ENCODE data around the gene FBXO30. TPM values are rescaled to one million over a fixed set of nuclear protein-coding genes. Genes with fewer than 3 reads are reported as not detected.

Gene FBXO30
- total and polyA plus RNA-seq, 4 donors = 0.90 to 15.5 (median 3.5) TPM

DNA sequence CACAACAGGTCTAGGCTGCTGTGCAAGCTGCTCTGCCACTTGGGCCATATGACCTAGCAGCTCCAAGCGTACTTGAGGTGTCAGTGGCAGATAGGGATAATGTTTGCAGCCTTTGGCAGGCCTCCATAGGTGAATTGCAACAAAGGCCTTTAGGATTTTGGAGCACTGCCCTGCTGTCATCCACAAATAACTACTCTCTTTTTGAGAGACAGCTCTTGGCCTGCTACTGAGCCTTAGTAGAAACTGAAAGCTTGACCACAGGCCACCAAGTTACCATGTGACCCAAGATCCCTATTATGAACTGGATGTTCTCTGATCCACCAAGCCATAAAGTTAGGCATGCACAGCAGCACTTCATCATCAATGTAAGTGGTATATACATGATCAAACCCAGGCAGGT lies 29.9 kb downstream of the FBXO30 start:
- no peak overlapping the region for H3K9ac ChIP-seq (ENCODE audit: low read depth in 1 of 2, low read length in 2 of 2)
- H3K27ac ChIP-seq (ENCODE audit: low read depth in 1 of 2, low read length in 2 of 2) = no peak overlapping the region
- H3K27me3 ChIP-seq (ENCODE audit: control insufficient read depth in 4 of 4, insufficient read depth in 4 of 4, low read length in 3 of 4) = no peaks in the 10 kb centered on the region
- H3K4me3 ChIP-seq (ENCODE audit: low read depth in 1 of 3, low read length in 3 of 3) = no peak overlapping the region
- WGBS = 80% methylated on average over 1 of the region's 1 CpG
- H3K4me1 ChIP-seq (ENCODE audit: control insufficient read depth in 4 of 4, insufficient read depth in 4 of 4, low read length in 3 of 4) = no peaks in the 10 kb centered on the region
- DNase-seq (ENCODE audit: low spot score) = no peak
- H3K36me3 ChIP-seq (ENCODE audit: control insufficient read depth in 4 of 4, insufficient read depth in 3 of 4, low read depth in 1 of 4, low read length in 3 of 4) = no peaks in the 10 kb centered on the region
- TF ChIP-seq HNF4G (IDR thresholded peaks at IDR 0.05) (no peak), GABPA (IDR thresholded peaks at IDR 0.05 in 1 of 2, conservative IDR thresholded peaks at IDR 0.05 in 1 of 2) (no peak)
- no peaks in the 10 kb centered on the region for H3K9me3 ChIP-seq (ENCODE audit: control insufficient read depth in 4 of 4, low read length in 3 of 4)

DNA sequence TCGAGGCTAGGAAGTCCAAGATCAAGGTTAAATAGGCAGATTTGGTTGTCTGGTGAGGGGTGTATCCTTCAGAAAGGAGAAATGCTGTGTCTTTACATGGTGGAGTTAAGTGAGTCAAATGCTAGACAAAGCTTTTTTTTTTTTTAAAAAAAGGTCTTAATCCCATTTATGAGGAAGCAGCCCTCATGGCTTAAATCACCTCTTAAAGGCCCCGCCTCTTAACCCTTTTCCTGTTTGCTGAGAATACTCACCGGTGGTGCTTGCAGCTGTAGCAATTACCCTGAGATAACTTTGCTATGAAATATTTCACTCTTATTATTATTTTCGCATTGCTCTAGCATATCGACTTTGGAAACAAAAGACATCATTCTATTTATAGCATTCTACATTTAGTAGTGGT lies 30.8 kb downstream of the FBXO30 start:
- Histone ChIP-seq H3K4me3 (ENCODE audit: low read depth in 1 of 3, low read length in 3 of 3) (no peak overlapping the region), H3K36me3 (ENCODE audit: control insufficient read depth in 4 of 4, insufficient read depth in 3 of 4, low read depth in 1 of 4, low read length in 3 of 4) (no peaks in the 10 kb centered on the region), H3K27me3 (ENCODE audit: control insufficient read depth in 4 of 4, insufficient read depth in 4 of 4, low read length in 3 of 4) (no peaks in the 10 kb centered on the region), H3K9me3 (ENCODE audit: control insufficient read depth in 4 of 4, low read length in 3 of 4) (no peaks in the 10 kb centered on the region), H3K9ac (ENCODE audit: low read depth in 1 of 2, low read length in 2 of 2) (no peak overlapping the region), H3K4me1 (ENCODE audit: control insufficient read depth in 4 of 4, insufficient read depth in 4 of 4, low read length in 3 of 4) (no peaks in the 10 kb centered on the region), H3K27ac (ENCODE audit: low read depth in 1 of 2, low read length in 2 of 2) (no peak overlapping the region)
- TF ChIP-seq HNF4G (IDR thresholded peaks at IDR 0.05) (no peak), SP1 (IDR thresholded peaks at IDR 0.05) (no peak), NR2F2 (IDR thresholded peaks at IDR 0.05) (no peak)
- TF ChIP-seq, protein P1, sequence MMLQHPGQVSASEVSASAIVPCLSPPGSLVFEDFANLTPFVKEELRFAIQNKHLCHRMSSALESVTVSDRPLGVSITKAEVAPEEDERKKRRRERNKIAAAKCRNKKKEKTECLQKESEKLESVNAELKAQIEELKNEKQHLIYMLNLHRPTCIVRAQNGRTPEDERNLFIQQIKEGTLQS (IDR thresholded peaks at IDR 0.05) = no peak
- TF ChIP-seq, protein P2, sequence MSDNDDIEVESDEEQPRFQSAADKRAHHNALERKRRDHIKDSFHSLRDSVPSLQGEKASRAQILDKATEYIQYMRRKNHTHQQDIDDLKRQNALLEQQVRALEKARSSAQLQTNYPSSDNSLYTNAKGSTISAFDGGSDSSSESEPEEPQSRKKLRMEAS (IDR thresholded peaks at IDR 0.05) = no peak
- TF ChIP-seq, protein P3, sequence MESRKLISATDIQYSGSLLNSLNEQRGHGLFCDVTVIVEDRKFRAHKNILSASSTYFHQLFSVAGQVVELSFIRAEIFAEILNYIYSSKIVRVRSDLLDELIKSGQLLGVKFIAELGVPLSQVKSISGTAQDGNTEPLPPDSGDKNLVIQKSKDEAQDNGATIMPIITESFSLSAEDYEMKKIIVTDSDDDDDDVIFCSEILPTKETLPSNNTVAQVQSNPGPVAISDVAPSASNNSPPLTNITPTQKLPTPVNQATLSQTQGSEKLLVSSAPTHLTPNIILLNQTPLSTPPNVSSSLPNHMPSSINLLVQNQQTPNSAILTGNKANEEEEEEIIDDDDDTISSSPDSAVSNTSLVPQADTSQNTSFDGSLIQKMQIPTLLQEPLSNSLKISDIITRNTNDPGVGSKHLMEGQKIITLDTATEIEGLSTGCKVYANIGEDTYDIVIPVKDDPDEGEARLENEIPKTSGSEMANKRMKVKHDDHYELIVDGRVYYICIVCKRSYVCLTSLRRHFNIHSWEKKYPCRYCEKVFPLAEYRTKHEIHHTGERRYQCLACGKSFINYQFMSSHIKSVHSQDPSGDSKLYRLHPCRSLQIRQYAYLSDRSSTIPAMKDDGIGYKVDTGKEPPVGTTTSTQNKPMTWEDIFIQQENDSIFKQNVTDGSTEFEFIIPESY (IDR thresholded peaks at IDR 0.05) = no peak
- TF ChIP-seq, protein P4, sequence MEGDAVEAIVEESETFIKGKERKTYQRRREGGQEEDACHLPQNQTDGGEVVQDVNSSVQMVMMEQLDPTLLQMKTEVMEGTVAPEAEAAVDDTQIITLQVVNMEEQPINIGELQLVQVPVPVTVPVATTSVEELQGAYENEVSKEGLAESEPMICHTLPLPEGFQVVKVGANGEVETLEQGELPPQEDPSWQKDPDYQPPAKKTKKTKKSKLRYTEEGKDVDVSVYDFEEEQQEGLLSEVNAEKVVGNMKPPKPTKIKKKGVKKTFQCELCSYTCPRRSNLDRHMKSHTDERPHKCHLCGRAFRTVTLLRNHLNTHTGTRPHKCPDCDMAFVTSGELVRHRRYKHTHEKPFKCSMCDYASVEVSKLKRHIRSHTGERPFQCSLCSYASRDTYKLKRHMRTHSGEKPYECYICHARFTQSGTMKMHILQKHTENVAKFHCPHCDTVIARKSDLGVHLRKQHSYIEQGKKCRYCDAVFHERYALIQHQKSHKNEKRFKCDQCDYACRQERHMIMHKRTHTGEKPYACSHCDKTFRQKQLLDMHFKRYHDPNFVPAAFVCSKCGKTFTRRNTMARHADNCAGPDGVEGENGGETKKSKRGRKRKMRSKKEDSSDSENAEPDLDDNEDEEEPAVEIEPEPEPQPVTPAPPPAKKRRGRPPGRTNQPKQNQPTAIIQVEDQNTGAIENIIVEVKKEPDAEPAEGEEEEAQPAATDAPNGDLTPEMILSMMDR (IDR thresholded peaks at IDR 0.05; ENCODE audit: low read depth, low read length, missing input control) = no peak
- no peak for DNase-seq (ENCODE audit: low spot score)
- WGBS = 88% methylated on average over 5 of the region's 5 CpGs

DNA sequence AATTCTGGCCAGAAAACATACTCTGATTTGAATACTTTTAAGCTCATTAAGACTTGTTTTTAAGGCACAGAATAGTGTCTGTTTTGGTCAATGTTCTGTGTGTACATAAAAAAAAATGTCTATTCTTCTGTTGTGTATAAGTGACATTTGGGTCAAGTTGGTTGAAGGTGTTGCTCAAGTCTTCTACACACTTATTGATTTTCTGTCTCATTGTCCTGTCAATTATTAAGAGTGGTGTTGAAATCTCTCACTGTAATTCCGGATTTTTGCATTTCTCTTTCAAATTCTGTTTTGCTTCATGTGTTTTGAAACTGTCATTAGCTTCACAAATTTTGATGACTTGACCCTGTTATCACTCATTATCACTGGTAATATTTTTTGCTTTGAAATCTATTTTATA lies 41.7 kb downstream of the FBXO30 start:
- no peak for DNase-seq (ENCODE audit: low spot score)
- Histone ChIP-seq H3K4me1 (ENCODE audit: control insufficient read depth in 4 of 4, insufficient read depth in 4 of 4, low read length in 3 of 4) (peaks cover 0 to 5% (median 3%) of the 10 kb centered on the region in 4 donors), H3K27me3 (ENCODE audit: control insufficient read depth in 4 of 4, insufficient read depth in 4 of 4, low read length in 3 of 4) (no peaks in the 10 kb centered on the region), H3K36me3 (ENCODE audit: control insufficient read depth in 4 of 4, insufficient read depth in 3 of 4, low read depth in 1 of 4, low read length in 3 of 4) (no peaks in the 10 kb centered on the region), H3K27ac (ENCODE audit: low read depth in 1 of 2, low read length in 2 of 2) (no peak overlapping the region), H3K9ac (ENCODE audit: low read depth in 1 of 2, low read length in 2 of 2) (no peak overlapping the region), H3K4me3 (ENCODE audit: low read depth in 1 of 3, low read length in 3 of 3) (no peak overlapping the region), H3K9me3 (ENCODE audit: control insufficient read depth in 4 of 4, low read length in 3 of 4) (no peaks in the 10 kb centered on the region)
- TF ChIP-seq YY1 (IDR thresholded peaks at IDR 0.05) (no peak), NR2F2 (IDR thresholded peaks at IDR 0.05) (no peak), FOXA1 (IDR thresholded peaks at IDR 0.05) (no peak), FOXA2 (IDR thresholded peaks at IDR 0.05) (no peak), HNF4A (conservative IDR thresholded peaks at IDR 0.05) (no peak), SP1 (IDR thresholded peaks at IDR 0.05) (no peak), GABPA (IDR thresholded peaks at IDR 0.05 in 1 of 2, conservative IDR thresholded peaks at IDR 0.05 in 1 of 2) (no peak), TAF1 (conservative IDR thresholded peaks at IDR 0.05) (no peak), RAD21 (IDR thresholded peaks at IDR 0.05) (no peak), EGR1 (IDR thresholded peaks at IDR 0.05; ENCODE audit: low read depth in 2 of 2) (no peak), JUND (IDR thresholded peaks at IDR 0.05) (no peak), HNF4G (IDR thresholded peaks at IDR 0.05) (no peak)
- TF ChIP-seq, protein P1 (IDR thresholded peaks at IDR 0.05) = no peak
- TF ChIP-seq, protein P4 (IDR thresholded peaks at IDR 0.05; ENCODE audit: low read depth, low read length, missing input control) = no peak
- TF ChIP-seq, protein P2 (IDR thresholded peaks at IDR 0.05) = no peak
- 41% methylated on average over 1 of the region's 1 CpG for WGBS

Measured in liver (tissue), 9 donors.